ENCODE data around the gene RAG2.

- no peak for TF ChIP-seq CTCF (IDR thresholded peaks at IDR 0.05)
- no peak for TF ChIP-seq EZH2 (IDR thresholded peaks at IDR 0.05; ENCODE audit: borderline replicate concordance, insufficient read depth, low read depth, low read length, poor library complexity, severe bottlenecking)
These were observed 21.5 kb upstream of the RAG2 start for GRCh38 chr11:36619502-36619901.

All from B cell (primary cell).